ENCODE data around the gene MOXD1.

- TF ChIP-seq, protein P1, sequence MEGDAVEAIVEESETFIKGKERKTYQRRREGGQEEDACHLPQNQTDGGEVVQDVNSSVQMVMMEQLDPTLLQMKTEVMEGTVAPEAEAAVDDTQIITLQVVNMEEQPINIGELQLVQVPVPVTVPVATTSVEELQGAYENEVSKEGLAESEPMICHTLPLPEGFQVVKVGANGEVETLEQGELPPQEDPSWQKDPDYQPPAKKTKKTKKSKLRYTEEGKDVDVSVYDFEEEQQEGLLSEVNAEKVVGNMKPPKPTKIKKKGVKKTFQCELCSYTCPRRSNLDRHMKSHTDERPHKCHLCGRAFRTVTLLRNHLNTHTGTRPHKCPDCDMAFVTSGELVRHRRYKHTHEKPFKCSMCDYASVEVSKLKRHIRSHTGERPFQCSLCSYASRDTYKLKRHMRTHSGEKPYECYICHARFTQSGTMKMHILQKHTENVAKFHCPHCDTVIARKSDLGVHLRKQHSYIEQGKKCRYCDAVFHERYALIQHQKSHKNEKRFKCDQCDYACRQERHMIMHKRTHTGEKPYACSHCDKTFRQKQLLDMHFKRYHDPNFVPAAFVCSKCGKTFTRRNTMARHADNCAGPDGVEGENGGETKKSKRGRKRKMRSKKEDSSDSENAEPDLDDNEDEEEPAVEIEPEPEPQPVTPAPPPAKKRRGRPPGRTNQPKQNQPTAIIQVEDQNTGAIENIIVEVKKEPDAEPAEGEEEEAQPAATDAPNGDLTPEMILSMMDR (IDR thresholded peaks at IDR 0.05; ENCODE audit: low read length), result no peak
- TF ChIP-seq EZH2 (IDR thresholded peaks at IDR 0.05; ENCODE audit: borderline replicate concordance, low read length), result no peak
These were observed at the start of gene MOXD1 for GRCh38 chr6:132400883-132401617.

All from OCI-LY1 (cell line).